Loucy (cell line): Measurements from ENCODE around the gene UTY.

Experiments
- H2AFZ ChIP-seq: fragments of 200-600 bp; sonication (generic); 2 replicates; pipeline ENCODE4 v1.6.0; 2016; ENCODE audit warnings: antibody characterized with exemption, mild to moderate bottlenecking, low read length, moderate library complexity
- H3F3A ChIP-seq: fragments of 200-600 bp; 2 replicates; pipeline ENCODE4 v1.6.0; 2016; ENCODE audit warnings: antibody characterized with exemption, low read depth, mild to moderate bottlenecking
- H3K27me3 ChIP-seq: fragments of 200-600 bp; sonication (generic); 2 replicates; pipeline ENCODE4 v1.6.1; 2014; ENCODE audit warnings: low read length, mild to moderate bottlenecking; ENCODE audit not compliant: insufficient read depth, poor library complexity, severe bottlenecking
- H3K36me3 ChIP-seq: fragments of 200-600 bp; sonication (generic); 2 replicates; pipeline ENCODE4 v1.6.1; 2016; ENCODE audit warnings: low read length; ENCODE audit not compliant: insufficient read depth
- H3K4me1 ChIP-seq: fragments of 200-600 bp; sonication (generic); 2 replicates; pipeline ENCODE4 v1.5.1; 2014; ENCODE audit warnings: low read length, mild to moderate bottlenecking; ENCODE audit not compliant: insufficient read depth, poor library complexity, severe bottlenecking
- H3K4me2 ChIP-seq: fragments of 200-600 bp; sonication (generic); 2 replicates; pipeline ENCODE4 v1.6.0; 2014; ENCODE audit warnings: antibody characterized with exemption, low read length, low read depth, mild to moderate bottlenecking; ENCODE audit not compliant: poor library complexity, severe bottlenecking
- H3K4me3 ChIP-seq: fragments of 200-600 bp; sonication (generic); 2 replicates; pipeline ENCODE4 v1.5.1; 2014; ENCODE audit warnings: low read length, mild to moderate bottlenecking, mixed read lengths; ENCODE audit not compliant: poor library complexity, severe bottlenecking
- H3K79me2 ChIP-seq: fragments of 200-600 bp; sonication (generic); 2 replicates; pipeline ENCODE4 v1.6.1; 2014; ENCODE audit warnings: low read length; ENCODE audit not compliant: insufficient read depth
- H3K9ac ChIP-seq: fragments of 200-600 bp; sonication (generic); 2 replicates; pipeline ENCODE4 v1.6.0; 2014; ENCODE audit warnings: mild to moderate bottlenecking, low read depth, low read length, moderate library complexity; ENCODE audit not compliant: poor library complexity, severe bottlenecking
- H3K9me2 ChIP-seq: fragments of 200-600 bp; sonication (generic); replicated peaks from 2 replicates; pipeline ENCODE4 v1.6.1; 2016; ENCODE audit warnings: low read depth, low read length, mixed read lengths
- H3K9me3 ChIP-seq: fragments of 200-600 bp; sonication (generic); 2 replicates; pipeline ENCODE4 v1.6.1; 2014; ENCODE audit warnings: mild to moderate bottlenecking, antibody characterized with exemption, low read length, low read depth; ENCODE audit not compliant: insufficient read depth
- H4K20me1 ChIP-seq: fragments of 200-600 bp; sonication (generic); 2 replicates; pipeline ENCODE4 v1.6.0; 2014; ENCODE audit warnings: antibody characterized with exemption, low read length, mild to moderate bottlenecking; ENCODE audit not compliant: insufficient read depth, poor library complexity, severe bottlenecking
- CTCF ChIP-seq: fragments of 200-600 bp; sonication (generic); conservative IDR thresholded peaks from 2 replicates; pipeline ENCODE4 v1.5.1; 2014; ENCODE audit warnings: mild to moderate bottlenecking, antibody characterized with exemption, low read length
- EZH2phosphoT487 ChIP-seq: fragments of 200-600 bp; IDR thresholded peaks from 2 replicates; pipeline ENCODE4 v1.6.1; 2018; ENCODE audit warnings: antibody characterized with exemption, mild to moderate bottlenecking, moderate library complexity, borderline replicate concordance

UTY gene

GRCh38 chrY:13307959-13308358 is 171.9 kb downstream of the UTY start:
- no peak overlapping the region for H3K4me2 ChIP-seq
- no peaks in the 10 kb centered on the region for H3K4me1 ChIP-seq
- no peaks in the 10 kb centered on the region for H3K27me3 ChIP-seq
- H3K79me2 ChIP-seq: no peaks in the 10 kb centered on the region
- H3K9ac ChIP-seq: no peak overlapping the region
- H3K9me3 ChIP-seq: no peaks in the 10 kb centered on the region
- H3K9me2 ChIP-seq: no peaks in the 10 kb centered on the region
- H2AFZ ChIP-seq: no peak overlapping the region
- H3F3A ChIP-seq: no peaks in the 10 kb centered on the region
- H3K4me3 ChIP-seq: no peak overlapping the region
- TF ChIP-seq EZH2phosphoT487 (no peak), CTCF (no peak)
- no peaks in the 10 kb centered on the region for H3K36me3 ChIP-seq
- H4K20me1 ChIP-seq: no peaks in the 10 kb centered on the region

GRCh38 chrY:13300795-13301194 is 179.0 kb downstream of the UTY start:
- no peak for TF ChIP-seq CTCF
- TF ChIP-seq EZH2phosphoT487: no peak
- Histone ChIP-seq H3K9me2 (no peaks in the 10 kb centered on the region), H3K9ac (no peak overlapping the region), H3K27me3 (no peaks in the 10 kb centered on the region), H2AFZ (no peak overlapping the region), H3F3A (no peaks in the 10 kb centered on the region), H3K36me3 (no peaks in the 10 kb centered on the region), H3K9me3 (no peaks in the 10 kb centered on the region), H3K4me1 (no peaks in the 10 kb centered on the region), H4K20me1 (no peaks in the 10 kb centered on the region), H3K4me3 (no peak overlapping the region), H3K79me2 (no peaks in the 10 kb centered on the region), H3K4me2 (no peak overlapping the region)

- H3K9me3 ChIP-seq: no peaks in the 10 kb centered on the region
- H3F3A ChIP-seq: no peaks in the 10 kb centered on the region
- H2AFZ ChIP-seq: no peak overlapping the region
- no peak overlapping the region for H3K9ac ChIP-seq
- H3K4me3 ChIP-seq: no peak overlapping the region
- no peak overlapping the region for H3K4me2 ChIP-seq
- H3K4me1 ChIP-seq: no peaks in the 10 kb centered on the region
- TF ChIP-seq EZH2phosphoT487 (no peak), CTCF (no peak)
- H3K79me2 ChIP-seq: no peaks in the 10 kb centered on the region
- H3K36me3 ChIP-seq: no peaks in the 10 kb centered on the region
- no peaks in the 10 kb centered on the region for H3K9me2 ChIP-seq
- H4K20me1 ChIP-seq: no peaks in the 10 kb centered on the region
- no peaks in the 10 kb centered on the region for H3K27me3 ChIP-seq
Measured at GRCh38 chrY:13299411-13299810, 180.4 kb downstream of the UTY start.
